Natural killer cell (primary cell): ENCODE measurements around the gene DPP7. TPM values are rescaled to one million over a fixed set of nuclear protein-coding genes. Genes with fewer than 3 reads are reported as not detected.
"Not testable (repeated sequence)": the region's sequence is repeated elsewhere in the genome, so short reads cannot be mapped to it uniquely, and the experiment has no call there.

Source experiments
- ATAC-seq, 3 donors: fragments of 150-1000 bp in 2 of 3; fragments of 200-7000 bp in 1 of 3; cut with Tn5 transposase; 1 replicate in 1 of 3; 2 replicates in 2 of 3; pipeline ENCODE4 v1.10.0; 2021; ENCODE audit warnings: mild to moderate bottlenecking in 2 of 3, moderate library complexity in 2 of 3
- DNase-seq, 2 donors: peaks; one replicate each; pipeline versions ENCODE4 v3.0.0 to v3.0.0-alpha.2; 2013 to 2021; ENCODE audit warnings: mixed read lengths in 1 of 2
- H3K27ac ChIP-seq: one replicate; pipeline ENCODE4 v1.5.1; 2013; ENCODE audit warnings: mild to moderate bottlenecking, low read length
- H3K27me3 ChIP-seq: one replicate; pipeline ENCODE4 v1.6.1; 2013; ENCODE audit warnings: low read length; ENCODE audit not compliant: control insufficient read depth, insufficient read depth
- H3K36me3 ChIP-seq: one replicate; pipeline ENCODE4 v1.6.1; 2013; ENCODE audit warnings: low read length; ENCODE audit not compliant: control insufficient read depth, insufficient read depth
- H3K4me1 ChIP-seq: one replicate; pipeline ENCODE4 v1.6.1; 2013; ENCODE audit warnings: low read length; ENCODE audit not compliant: control insufficient read depth, insufficient read depth
- H3K4me3 ChIP-seq: one replicate; pipeline ENCODE4 v1.5.1; 2013; ENCODE audit warnings: low read length
- H3K9me3 ChIP-seq: one replicate; pipeline ENCODE4 v1.6.1; 2013; ENCODE audit warnings: low read length; ENCODE audit not compliant: control insufficient read depth, insufficient read depth
- H3K27ac Mint-ChIP-seq, 2 donors: one replicate each; pipeline ENCODE4 v1.8.0; 2022; ENCODE audit warnings: mild to moderate bottlenecking in 2 of 2, mixed read lengths in 2 of 2, moderate library complexity in 1 of 2
- H3K27me3 Mint-ChIP-seq, 2 donors: one replicate each; pipeline ENCODE4 v1.8.0; 2022; ENCODE audit warnings: low read depth in 2 of 2, mixed read lengths in 2 of 2
- H3K36me3 Mint-ChIP-seq: one replicate; pipeline ENCODE4 v1.8.0; 2022; ENCODE audit warnings: mixed read lengths
- H3K4me1 Mint-ChIP-seq, 2 donors: one replicate each; pipeline ENCODE4 v1.8.0; 2022; ENCODE audit warnings: mixed read lengths in 2 of 2
- H3K4me3 Mint-ChIP-seq: one replicate; pipeline ENCODE4 v1.8.0; 2022; ENCODE audit warnings: mild to moderate bottlenecking, moderate library complexity, mixed read lengths
- H3K9me3 Mint-ChIP-seq, 2 donors: one replicate each; pipeline ENCODE4 v1.8.0; 2022; ENCODE audit warnings: mixed read lengths in 2 of 2
- WGBS: methylation state at CpG from one replicate; pipeline ENCODE4 v1.1.7; 2013; ENCODE audit warnings: missing lambda C conversion rate; ENCODE audit not compliant: insufficient coverage; 5-methylcytosine and 5-hydroxymethylcytosine counted together
- intact Hi-C: fragments of 100-400 bp; cut with micrococcal nuclease; formaldehyde crosslinking; loops from one replicate; pipeline ENCODE4 v1.14.2; 2022
- total RNA-seq, 4 donors: library from RNA; stranded (reverse); fragments of 120-200 nt in 1 of 4; gene quantifications; one replicate each; pipeline versions ENCODE4 v1.2.3 to v1.2.4, GENCODE V29; 2013 to 2022
- TF ChIP-seq, protein P1 (sequence below): fragments of 200-600 bp; IDR thresholded peaks from one replicate; pipeline ENCODE4 v1.8.0; 2022; ENCODE audit warnings: antibody characterized with exemption

The DPP7 gene
- total RNA-seq, 3 donors from 2014 or later (not counting 1 experiment from before 2014, with no cell fraction given) = 233 to 264 (median 251) TPM

DNA sequence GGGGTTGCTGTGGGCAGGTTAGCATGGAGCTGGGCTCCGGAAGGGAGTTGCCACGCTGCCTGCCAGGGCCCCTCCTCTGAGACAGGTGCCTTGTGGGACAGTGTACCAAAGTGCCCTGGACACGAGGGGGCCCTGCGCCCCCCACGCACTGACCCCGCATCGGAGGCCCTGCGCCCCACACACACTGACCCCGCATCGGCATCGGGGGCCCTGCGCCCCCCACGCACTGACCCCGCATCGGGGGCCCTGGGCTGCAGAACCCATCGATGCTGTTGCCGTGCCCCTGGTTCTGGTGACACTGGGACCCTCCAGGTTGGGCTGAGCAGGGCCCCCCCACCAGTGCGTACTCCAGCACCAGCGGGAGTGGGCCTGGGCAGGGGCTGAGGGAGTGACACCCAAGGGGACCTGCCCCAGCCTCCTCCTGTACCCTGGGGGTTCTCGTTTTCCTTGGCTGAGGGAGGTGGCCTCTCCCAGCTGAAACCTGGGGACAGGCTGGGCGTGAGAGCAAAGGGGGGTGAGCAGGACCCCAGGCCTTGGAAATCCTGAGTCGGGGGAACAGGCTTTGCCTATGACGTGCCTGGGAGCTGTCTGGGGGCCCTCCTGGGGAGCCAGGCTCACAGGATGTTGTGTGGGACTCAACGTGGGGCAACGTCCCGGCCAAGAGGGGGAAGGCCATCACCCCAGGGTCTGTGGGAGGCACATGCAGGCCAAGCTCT is 51.1 kb downstream of the DPP7 start:
- Histone ChIP-seq H3K4me3 (no peak overlapping the region), H3K27ac (no peak overlapping the region), H3K9me3 (no peaks in the 10 kb centered on the region), H3K27me3 (no peaks in the 10 kb centered on the region), H3K36me3 (no peaks in the 10 kb centered on the region), H3K4me1 (peaks cover 12% of the 10 kb centered on the region)
- Mint-ChIP-seq H3K4me3 (no peak overlapping the region), H3K27ac (no peak overlapping the region), H3K9me3 (no peaks in the 10 kb centered on the region), H3K36me3 (no peaks in the 10 kb centered on the region), H3K27me3 (no peaks in the 10 kb centered on the region), H3K4me1 (peaks cover 8 to 10% of the 10 kb centered on the region in 2 donors)
- ATAC-seq (no peak), DNase-seq (no peak)
- intact Hi-C loops = no loop called here
- WGBS = 90% methylated on average over 26 of the region's 26 CpGs
- TF ChIP-seq, protein P1, sequence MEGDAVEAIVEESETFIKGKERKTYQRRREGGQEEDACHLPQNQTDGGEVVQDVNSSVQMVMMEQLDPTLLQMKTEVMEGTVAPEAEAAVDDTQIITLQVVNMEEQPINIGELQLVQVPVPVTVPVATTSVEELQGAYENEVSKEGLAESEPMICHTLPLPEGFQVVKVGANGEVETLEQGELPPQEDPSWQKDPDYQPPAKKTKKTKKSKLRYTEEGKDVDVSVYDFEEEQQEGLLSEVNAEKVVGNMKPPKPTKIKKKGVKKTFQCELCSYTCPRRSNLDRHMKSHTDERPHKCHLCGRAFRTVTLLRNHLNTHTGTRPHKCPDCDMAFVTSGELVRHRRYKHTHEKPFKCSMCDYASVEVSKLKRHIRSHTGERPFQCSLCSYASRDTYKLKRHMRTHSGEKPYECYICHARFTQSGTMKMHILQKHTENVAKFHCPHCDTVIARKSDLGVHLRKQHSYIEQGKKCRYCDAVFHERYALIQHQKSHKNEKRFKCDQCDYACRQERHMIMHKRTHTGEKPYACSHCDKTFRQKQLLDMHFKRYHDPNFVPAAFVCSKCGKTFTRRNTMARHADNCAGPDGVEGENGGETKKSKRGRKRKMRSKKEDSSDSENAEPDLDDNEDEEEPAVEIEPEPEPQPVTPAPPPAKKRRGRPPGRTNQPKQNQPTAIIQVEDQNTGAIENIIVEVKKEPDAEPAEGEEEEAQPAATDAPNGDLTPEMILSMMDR = no peak

DNA sequence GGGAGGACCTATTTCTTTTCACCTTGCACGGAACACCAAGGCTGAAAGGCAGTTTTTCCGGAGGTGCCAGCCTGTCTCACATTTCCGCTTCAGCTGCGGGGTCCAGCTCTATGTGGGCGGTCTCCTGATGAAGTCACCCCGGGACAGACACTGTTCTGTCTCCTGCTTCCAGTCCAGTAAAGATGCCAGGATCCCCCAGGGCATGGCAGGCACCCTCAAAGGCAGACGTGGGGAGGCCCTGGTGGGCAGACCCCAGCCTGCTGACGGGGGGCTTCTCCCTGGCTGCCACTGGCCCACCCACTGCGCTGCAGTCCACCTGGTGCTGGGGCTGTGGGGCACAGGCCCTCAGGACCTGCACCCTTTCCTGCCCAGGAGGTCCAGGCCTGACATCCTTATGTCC is 51.7 kb downstream of the DPP7 start:
- H3K4me1 Mint-ChIP-seq, H3K9me3 Mint-ChIP-seq, H3K9me3 ChIP-seq, intact Hi-C loops, ATAC-seq, H3K4me3 Mint-ChIP-seq, DNase-seq, H3K27me3 ChIP-seq, H3K4me3 ChIP-seq, H3K36me3 ChIP-seq, H3K36me3 Mint-ChIP-seq, H3K27ac Mint-ChIP-seq, H3K4me1 ChIP-seq, H3K27me3 Mint-ChIP-seq, H3K27ac ChIP-seq: not testable (repeated sequence)
- WGBS = 98% methylated on average over 6 of the region's 9 CpGs

- H3K36me3 ChIP-seq = no peaks in the 10 kb centered on the region
- WGBS = 91% methylated on average over 15 of the region's 15 CpGs
- no peak overlapping the region for H3K27ac ChIP-seq
- TF ChIP-seq, protein P1 = no peak
- H3K27me3 Mint-ChIP-seq = no peaks in the 10 kb centered on the region
- no peak overlapping the region for H3K4me3 Mint-ChIP-seq
- H3K27me3 ChIP-seq = no peaks in the 10 kb centered on the region
- peaks cover 7% of the 10 kb centered on the region for H3K4me1 ChIP-seq
- no peaks in the 10 kb centered on the region for H3K9me3 ChIP-seq
- H3K4me1 Mint-ChIP-seq = peaks cover 4 to 5% of the 10 kb centered on the region in 2 donors
- ATAC-seq (no peak), DNase-seq (no peak)
- H3K36me3 Mint-ChIP-seq = no peaks in the 10 kb centered on the region
- no peak overlapping the region for H3K4me3 ChIP-seq
- intact Hi-C loops = no loop called here
- no peaks in the 10 kb centered on the region for H3K9me3 Mint-ChIP-seq
- H3K27ac Mint-ChIP-seq = no peak overlapping the region
Measured at GRCh38 chr9:137062384-137062783, 52.1 kb downstream of the DPP7 start.

Other genes with a start within 250 kb of the DPP7 start
- gene EDF1, start 248.4 kb downstream of the DPP7 start, total RNA-seq = 100 to 1,000 TPM; 208 to 255 (median 227) TPM
- 10 to 100 TPM; 17.4 to 35.5 (median 25.0) TPM for gene TRAF2, start 228.2 kb downstream of the DPP7 start, total RNA-seq
- 100 to 1,000 TPM; 117 to 144 (median 136) TPM for gene FBXW5, start 170.0 kb downstream of the DPP7 start, total RNA-seq
- 1 to 10 TPM; 3.9 to 8.5 (median 7.3) TPM for gene C8G, start 169.5 kb downstream of the DPP7 start, total RNA-seq
- gene LCN12, start 162.5 kb downstream of the DPP7 start, total RNA-seq = 10 to 100 TPM in 1 of 3 donors, 1 to 10 TPM in 2; 9.2 to 11.3 (median 9.8) TPM
- gene PTGDS, start 137.2 kb downstream of the DPP7 start, total RNA-seq = 100 to 1,000 TPM; 157 to 361 (median 296) TPM
- 1 to 10 TPM; 4.9 to 8.4 (median 8.2) TPM for gene LCNL1, start 131.7 kb downstream of the DPP7 start, total RNA-seq
- gene PAXX, start 122.3 kb downstream of the DPP7 start, total RNA-seq = 100 to 1,000 TPM; 161 to 188 (median 161) TPM
- 100 to 1,000 TPM; 144 to 286 (median 161) TPM for gene CLIC3, start 118.2 kb downstream of the DPP7 start, total RNA-seq
- 100 to 1,000 TPM; 356 to 416 (median 357) TPM for gene ABCA2, start 86.5 kb downstream of the DPP7 start, total RNA-seq
- 1 to 10 TPM in 2 of 3 donors, under 1 TPM in 1; 0.99 to 5.1 (median 3.9) TPM for gene FUT7, start 82.6 kb downstream of the DPP7 start, total RNA-seq
- 1 to 10 TPM in 2 of 3 donors, under 1 TPM in 1; 0.87 to 5.6 (median 3.4) TPM for gene NPDC1, start 68.6 kb downstream of the DPP7 start, total RNA-seq
- gene ENTPD2, start 60.7 kb downstream of the DPP7 start, total RNA-seq = not detected
- gene SAPCD2, start 44.2 kb downstream of the DPP7 start, total RNA-seq = 1 to 10 TPM in 2 of 3 donors, under 1 TPM in 1; 0.59 to 2.6 (median 1.0) TPM
- 10 to 100 TPM; 10.5 to 25.8 (median 19.3) TPM for gene UAP1L1, start 37.2 kb downstream of the DPP7 start, total RNA-seq
- gene MAN1B1, start 27.7 kb downstream of the DPP7 start, total RNA-seq = 10 to 100 TPM; 75.1 to 99.4 (median 80.4) TPM
- gene GRIN1, start 24.4 kb upstream of the DPP7 start, total RNA-seq = not detected
- not detected for gene LRRC26, start 55.3 kb upstream of the DPP7 start, total RNA-seq
- gene TMEM210, start 57.3 kb upstream of the DPP7 start, total RNA-seq = not detected
- gene ANAPC2, start 73.8 kb upstream of the DPP7 start, total RNA-seq = 100 to 1,000 TPM; 146 to 172 (median 171) TPM
- 10 to 100 TPM; 45.1 to 53.5 (median 52.2) TPM for gene SSNA1, start 73.9 kb upstream of the DPP7 start, total RNA-seq
- gene TPRN, start 86.0 kb upstream of the DPP7 start, total RNA-seq = 10 to 100 TPM in 1 of 3 donors, 1 to 10 TPM in 2; 8.2 to 10.6 (median 8.4) TPM
- 10 to 100 TPM; 22.1 to 30.5 (median 27.1) TPM for gene TMEM203, start 90.9 kb upstream of the DPP7 start, total RNA-seq
- gene NDOR1, start 91.0 kb upstream of the DPP7 start, total RNA-seq = 10 to 100 TPM; 31.1 to 36.0 (median 31.9) TPM
- gene RNF208, start 107.5 kb upstream of the DPP7 start, total RNA-seq = 1 to 10 TPM in 1 of 3 donors, under 1 TPM in 2; 0.82 to 1.6 (median 0.93) TPM
- under 1 TPM in 1 of 3 donors, not detected in 2; 0.38 TPM for gene CYSRT1, start 110.4 kb upstream of the DPP7 start, total RNA-seq
- not detected for gene RNF224, start 112.8 kb upstream of the DPP7 start, total RNA-seq
- gene SLC34A3, start 116.2 kb upstream of the DPP7 start, total RNA-seq = not detected
- 100 to 1,000 TPM in 1 of 3 donors, 10 to 100 TPM in 2; 84.4 to 121 (median 93.9) TPM for gene TUBB4B, start 126.6 kb upstream of the DPP7 start, total RNA-seq
- gene STPG3, start 136.6 kb upstream of the DPP7 start, total RNA-seq = not detected
- 10 to 100 TPM; 42.9 to 53.8 (median 52.6) TPM for gene NELFB, start 140.6 kb upstream of the DPP7 start, total RNA-seq
- gene TOR4A, start 163.0 kb upstream of the DPP7 start, total RNA-seq = 10 to 100 TPM; 16.3 to 24.6 (median 19.2) TPM
- 1 to 10 TPM in 2 of 3 donors, under 1 TPM in 1; 0.88 to 2.3 (median 1.2) TPM for gene NRARP, start 187.5 kb upstream of the DPP7 start, total RNA-seq